Activated T-helper 17 cell treated with anti-CD3 and anti-CD28 coated beads, Interleukin-2, amount 50 U/mL, for 72 hours (primary cell): ENCODE results near the gene GIT2. TPM values are rescaled to one million over a fixed set of nuclear protein-coding genes. Genes with fewer than 3 reads are reported as not detected.
A peak's percentile ranks its signal among the peaks of the same experiment; 100 is the strongest.
"Not testable (repeated sequence)": the region's sequence is repeated elsewhere in the genome, so short reads cannot be mapped to it uniquely, and the experiment has no call there.

Source experiments
- ATAC-seq: fragments of 150-1000 bp; cut with Tn5 transposase; replicated peaks from 2 replicates; pipeline ENCODE4 v1.10.0; 2021; ENCODE audit warnings: mild to moderate bottlenecking, moderate library complexity
- H3K27ac Mint-ChIP-seq: one replicate; pipeline ENCODE4 v1.8.0; 2022; ENCODE audit warnings: mixed read lengths
- H3K27me3 Mint-ChIP-seq: one replicate; pipeline ENCODE4 v1.8.0; 2022; ENCODE audit warnings: mixed read lengths
- H3K36me3 Mint-ChIP-seq: one replicate; pipeline ENCODE4 v1.8.0; 2022; ENCODE audit warnings: low read depth, mild to moderate bottlenecking, mixed read lengths
- H3K4me1 Mint-ChIP-seq: one replicate; pipeline ENCODE4 v1.8.0; 2022; ENCODE audit warnings: mixed read lengths
- H3K4me3 Mint-ChIP-seq: one replicate; pipeline ENCODE4 v1.8.0; 2022; ENCODE audit warnings: mild to moderate bottlenecking, mixed read lengths
- H3K9me3 Mint-ChIP-seq: one replicate; pipeline ENCODE4 v1.8.0; 2022; ENCODE audit warnings: mixed read lengths
- total RNA-seq, 2 donors: library from RNA; stranded (reverse); gene quantifications; one replicate each; pipeline ENCODE4 v1.2.3, GENCODE V29; 2022

The GIT2 gene
- total RNA-seq, 2 donors from 2014 or later = 70.8 to 75.2 TPM

DNA sequence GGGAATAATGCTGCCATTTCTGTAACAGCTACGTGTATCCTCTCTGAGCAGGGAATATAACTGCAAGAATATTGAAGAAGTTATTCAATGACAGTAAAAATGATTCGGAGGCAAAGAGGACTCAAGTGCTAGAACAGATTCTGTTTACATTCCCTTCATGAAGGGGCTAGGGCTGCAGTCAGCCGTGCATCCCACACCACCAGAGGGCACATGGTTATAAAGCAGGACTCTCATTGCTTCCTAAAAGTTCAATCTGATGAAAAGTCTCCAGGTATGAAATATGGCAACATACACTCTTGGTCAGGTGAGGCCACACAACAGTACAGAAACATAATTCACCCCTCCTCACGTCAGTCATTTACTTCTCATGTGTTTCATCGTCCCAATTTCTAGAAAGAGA lies 62.1 kb downstream of the GIT2 start:
- Mint-ChIP-seq H3K27ac (no peak overlapping the region), H3K36me3 (peaks cover 96% of the 10 kb centered on the region), H3K4me1 (no peaks in the 10 kb centered on the region), H3K4me3 (no peak overlapping the region), H3K9me3 (no peaks in the 10 kb centered on the region), H3K27me3 (no peaks in the 10 kb centered on the region)
- no peak for ATAC-seq

DNA sequence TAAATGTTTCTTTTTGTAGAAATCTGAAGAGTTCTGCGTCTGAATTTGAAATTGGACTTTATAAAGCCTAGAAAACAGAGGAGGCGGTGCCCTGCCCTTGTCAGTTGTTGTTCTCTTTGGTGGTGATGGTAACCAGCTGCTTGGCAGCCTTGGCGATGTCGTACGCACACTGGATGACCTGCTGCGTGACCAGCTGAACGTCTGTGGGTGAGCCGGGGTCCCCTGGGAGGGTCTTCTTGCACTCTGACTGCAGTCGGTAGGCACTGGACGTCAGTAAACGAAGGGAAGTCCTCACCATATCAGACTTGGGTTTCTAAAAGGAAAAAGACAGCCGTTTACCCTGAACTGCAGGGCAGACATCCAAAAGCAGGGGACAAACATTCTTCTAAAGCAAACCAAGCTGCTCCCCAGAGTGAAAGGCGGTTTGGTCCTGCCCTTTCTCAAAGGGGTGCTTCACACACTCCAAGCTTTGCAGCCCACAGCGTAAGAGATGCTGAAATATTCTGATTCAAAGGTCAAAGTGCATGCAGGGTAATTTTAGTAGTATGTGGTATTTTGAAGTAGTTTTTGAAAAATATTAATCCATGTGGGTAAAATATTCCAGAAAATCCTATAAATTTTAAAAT lies 63.2 kb downstream of the GIT2 start:
- H3K9me3 Mint-ChIP-seq = no peaks in the 10 kb centered on the region
- no peaks in the 10 kb centered on the region for H3K27me3 Mint-ChIP-seq
- H3K4me3 Mint-ChIP-seq = no peak overlapping the region
- no peak for ATAC-seq
- peaks cover 85% of the 10 kb centered on the region for H3K36me3 Mint-ChIP-seq
- no peak overlapping the region for H3K27ac Mint-ChIP-seq
- H3K4me1 Mint-ChIP-seq = no peaks in the 10 kb centered on the region

DNA sequence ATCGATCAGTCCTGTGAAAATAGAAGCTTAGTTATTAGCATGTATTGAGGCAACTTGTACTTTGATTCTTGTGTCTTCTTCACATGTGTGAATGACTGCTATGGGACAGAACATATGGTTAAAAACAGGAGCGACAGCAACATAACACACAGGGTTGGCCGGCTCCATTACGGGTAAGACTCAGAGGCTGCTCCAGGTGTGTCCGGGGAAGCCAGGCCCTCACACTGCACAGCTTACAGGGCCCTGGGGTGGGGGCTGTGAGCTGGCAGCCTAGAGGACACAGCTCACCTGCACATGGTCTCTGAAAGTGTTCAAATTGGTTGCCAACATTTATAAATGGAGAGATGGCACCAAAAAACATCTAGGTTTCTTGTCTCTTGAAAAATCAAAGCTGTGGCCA lies 65.0 kb downstream of the GIT2 start:
- Mint-ChIP-seq H3K9me3 (no peaks in the 10 kb centered on the region), H3K4me3 (no peak overlapping the region), H3K36me3 (peaks cover 74% of the 10 kb centered on the region), H3K4me1 (no peaks in the 10 kb centered on the region), H3K27me3 (no peaks in the 10 kb centered on the region), H3K27ac (peak overlapping the region; percentile 29)
- no peak for ATAC-seq

DNA sequence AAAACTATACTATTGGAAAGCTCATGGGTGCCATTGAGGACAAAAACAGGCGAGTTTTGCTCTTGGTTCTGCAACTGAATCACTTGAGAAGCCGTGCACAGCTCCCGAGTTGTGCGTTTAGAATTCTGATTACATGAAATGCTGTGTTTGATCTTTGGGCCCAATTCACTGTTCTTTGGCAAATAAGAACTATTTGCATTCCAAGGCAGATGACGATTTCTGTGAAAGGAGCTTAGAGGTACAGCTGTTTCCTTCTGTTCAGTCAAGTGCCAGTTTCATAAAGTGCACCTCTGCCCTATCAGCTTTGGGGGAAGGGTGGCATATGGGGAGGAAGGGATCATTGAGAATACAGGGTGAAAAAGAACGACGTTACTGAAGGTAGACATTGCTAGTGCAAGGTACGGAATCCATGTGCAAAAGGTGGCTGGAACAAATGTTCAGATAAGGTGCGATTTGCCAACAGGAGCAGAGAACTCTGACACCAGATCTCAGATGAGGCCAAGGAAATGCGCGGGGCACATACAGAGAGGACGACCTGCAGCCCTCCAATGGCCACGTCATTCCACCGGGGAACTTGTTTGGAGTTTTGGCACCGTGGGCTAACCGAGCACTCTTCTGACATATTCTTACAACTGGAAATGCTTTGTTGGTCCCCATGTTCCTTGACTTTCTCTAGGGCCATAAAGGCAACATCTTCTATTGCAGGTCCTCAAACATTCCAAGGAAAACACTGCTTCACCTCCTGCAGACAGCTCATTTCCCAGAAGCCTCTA lies 66.0 kb downstream of the GIT2 start:
- no peak overlapping the region for H3K27ac Mint-ChIP-seq
- H3K4me1 Mint-ChIP-seq = no peaks in the 10 kb centered on the region
- peaks cover 65% of the 10 kb centered on the region for H3K36me3 Mint-ChIP-seq
- ATAC-seq = no peak
- no peak overlapping the region for H3K4me3 Mint-ChIP-seq
- no peaks in the 10 kb centered on the region for H3K9me3 Mint-ChIP-seq
- H3K27me3 Mint-ChIP-seq = no peaks in the 10 kb centered on the region

DNA sequence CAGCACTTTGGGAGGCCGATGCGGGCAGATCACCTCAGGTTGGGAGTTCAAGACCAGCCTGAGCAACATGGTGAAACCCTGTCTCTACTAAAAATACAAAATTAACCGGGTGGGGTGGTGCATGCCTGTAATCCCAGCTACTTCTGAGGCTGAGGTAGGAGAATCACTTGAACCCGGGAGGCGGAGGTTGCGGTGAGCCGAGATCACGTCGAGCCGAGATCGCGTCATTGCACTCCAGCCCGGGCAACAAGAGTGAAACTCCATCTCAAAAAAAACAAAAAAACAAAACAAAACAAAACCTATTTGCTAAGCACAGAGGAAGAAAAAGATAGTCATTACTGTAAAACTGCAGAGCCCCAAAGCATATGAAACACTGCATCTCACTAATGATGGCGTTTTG lies 66.8 kb downstream of the GIT2 start:
- not testable (repeated sequence) for H3K27ac Mint-ChIP-seq, H3K4me3 Mint-ChIP-seq, H3K4me1 Mint-ChIP-seq, H3K27me3 Mint-ChIP-seq, H3K9me3 Mint-ChIP-seq, ATAC-seq
- peaks cover 62% of the 10 kb centered on the region for H3K36me3 Mint-ChIP-seq

DNA sequence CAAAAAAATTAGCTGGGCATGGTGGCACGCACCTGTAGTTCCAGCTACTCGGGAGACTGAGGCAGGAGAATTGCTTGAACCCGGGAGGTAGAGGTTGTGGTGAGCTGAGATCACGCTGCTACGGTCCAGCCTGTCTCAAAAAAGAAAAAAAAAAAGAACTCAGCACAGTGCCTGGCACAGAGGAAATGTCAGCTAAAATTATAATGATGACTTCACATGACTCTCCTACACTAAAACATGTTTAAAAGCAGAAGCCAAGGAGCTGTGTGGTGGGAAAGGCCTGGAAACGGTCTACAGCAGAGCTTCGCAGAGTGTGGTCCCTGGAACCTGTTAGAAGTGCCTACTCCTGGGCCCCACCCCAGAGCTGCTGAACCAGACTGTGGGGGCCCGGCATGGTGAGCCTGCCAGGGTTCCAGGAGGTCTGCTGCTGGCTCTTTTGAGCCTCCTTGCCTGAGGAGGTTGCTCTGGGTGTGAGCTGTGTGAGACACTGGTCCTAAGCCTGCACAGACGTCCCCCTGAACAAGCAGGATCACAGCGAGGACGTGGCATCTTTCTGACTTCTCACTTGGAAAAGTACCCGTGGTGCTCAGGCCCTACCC lies 68.0 kb downstream of the GIT2 start:
- no peaks in the 10 kb centered on the region for H3K27me3 Mint-ChIP-seq
- peak overlapping the region; percentile 68 for H3K27ac Mint-ChIP-seq
- H3K9me3 Mint-ChIP-seq = no peaks in the 10 kb centered on the region
- peaks cover 52% of the 10 kb centered on the region for H3K36me3 Mint-ChIP-seq
- no peak overlapping the region for H3K4me3 Mint-ChIP-seq
- no peaks in the 10 kb centered on the region for H3K4me1 Mint-ChIP-seq
- ATAC-seq = no peak

DNA sequence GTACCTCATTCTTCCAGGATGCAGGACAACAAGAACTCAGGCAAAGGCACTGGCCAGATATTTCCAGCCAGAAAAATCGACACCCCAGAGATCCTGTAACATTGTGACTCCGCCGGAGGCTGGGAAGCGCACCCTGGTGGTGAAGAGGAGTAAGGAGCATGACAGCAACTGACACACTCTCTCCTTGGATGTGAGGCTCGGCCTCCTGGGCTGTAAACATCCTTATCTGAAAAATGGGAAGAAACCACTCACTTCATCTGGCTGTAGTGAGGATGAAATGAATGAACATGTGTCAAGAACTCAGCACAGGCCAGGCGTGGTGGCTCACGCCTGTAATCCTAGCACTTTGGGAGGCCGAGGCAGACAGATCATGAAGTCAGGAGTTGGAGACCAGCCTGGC lies 68.5 kb downstream of the GIT2 start:
- ATAC-seq = peak; percentile 64
- H3K4me1 Mint-ChIP-seq = no peaks in the 10 kb centered on the region
- H3K36me3 Mint-ChIP-seq = peaks cover 46% of the 10 kb centered on the region
- no peak overlapping the region for H3K4me3 Mint-ChIP-seq
- H3K9me3 Mint-ChIP-seq = no peaks in the 10 kb centered on the region
- peak overlapping the region; percentile 68 for H3K27ac Mint-ChIP-seq
- H3K27me3 Mint-ChIP-seq = no peaks in the 10 kb centered on the region

DNA sequence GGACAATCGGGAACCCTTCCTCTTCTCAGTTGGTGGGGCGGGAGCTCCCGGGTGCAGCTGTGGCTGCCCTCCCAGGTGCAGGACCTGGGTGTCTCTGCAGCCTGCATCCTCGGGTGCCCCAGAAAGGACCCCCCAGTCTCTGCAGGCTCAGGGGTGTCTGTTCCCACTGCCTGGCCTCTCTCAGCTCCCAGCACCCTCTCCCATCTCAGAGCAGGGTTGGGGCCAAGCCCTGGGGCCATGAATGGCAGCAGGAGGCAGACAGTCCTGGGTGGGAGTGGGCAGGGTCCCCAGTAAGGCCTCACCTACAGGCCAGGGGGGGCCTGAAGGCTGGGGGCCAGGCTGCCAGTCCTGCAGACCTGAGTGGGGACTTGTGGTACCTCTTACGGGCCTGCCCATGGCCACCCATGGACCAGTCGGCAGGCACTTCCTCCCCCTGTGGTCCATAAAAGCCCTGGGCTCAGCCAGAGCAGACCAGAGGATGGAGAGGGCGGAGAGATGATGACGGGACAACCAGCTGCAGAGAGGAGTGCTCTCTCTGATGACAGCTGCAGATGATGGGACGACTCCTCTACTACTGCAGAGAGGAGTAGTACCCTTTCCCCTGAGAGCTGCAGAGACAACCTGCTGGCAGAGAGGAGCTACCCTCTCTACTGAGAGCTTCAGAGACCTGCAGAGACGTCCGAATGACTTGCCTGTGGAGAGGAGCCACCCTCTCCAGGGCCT lies 69.5 kb downstream of the GIT2 start:
- Mint-ChIP-seq H3K4me3 (no peak overlapping the region), H3K27ac (no peak overlapping the region), H3K9me3 (no peaks in the 10 kb centered on the region), H3K4me1 (no peaks in the 10 kb centered on the region), H3K27me3 (no peaks in the 10 kb centered on the region), H3K36me3 (peaks cover 38% of the 10 kb centered on the region)
- no peak for ATAC-seq

DNA sequence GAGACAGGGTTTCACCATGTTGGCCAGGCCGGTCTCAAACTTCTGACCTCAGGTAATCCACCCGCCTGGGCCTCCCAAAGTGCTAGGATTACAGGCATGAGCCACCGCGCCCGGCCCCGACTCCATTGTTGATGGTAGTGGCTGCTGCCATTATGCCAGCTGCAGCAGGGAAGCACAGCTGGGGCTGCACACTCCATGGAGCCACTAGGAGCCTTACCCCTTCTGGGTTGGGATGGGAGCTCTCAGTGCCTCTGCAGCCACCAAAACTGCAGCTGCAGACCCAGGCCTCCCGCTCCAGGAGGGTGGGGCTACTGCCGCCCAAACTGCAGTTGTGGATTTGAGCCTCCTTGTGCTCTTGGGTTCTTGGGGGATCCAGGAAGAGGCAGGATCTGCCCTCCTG lies 70.2 kb downstream of the GIT2 start:
- Mint-ChIP-seq H3K4me3 (no peak overlapping the region), H3K9me3 (no peaks in the 10 kb centered on the region), H3K36me3 (peaks cover 38% of the 10 kb centered on the region), H3K27ac (no peak overlapping the region), H3K4me1 (no peaks in the 10 kb centered on the region), H3K27me3 (no peaks in the 10 kb centered on the region)
- no peak for ATAC-seq

DNA sequence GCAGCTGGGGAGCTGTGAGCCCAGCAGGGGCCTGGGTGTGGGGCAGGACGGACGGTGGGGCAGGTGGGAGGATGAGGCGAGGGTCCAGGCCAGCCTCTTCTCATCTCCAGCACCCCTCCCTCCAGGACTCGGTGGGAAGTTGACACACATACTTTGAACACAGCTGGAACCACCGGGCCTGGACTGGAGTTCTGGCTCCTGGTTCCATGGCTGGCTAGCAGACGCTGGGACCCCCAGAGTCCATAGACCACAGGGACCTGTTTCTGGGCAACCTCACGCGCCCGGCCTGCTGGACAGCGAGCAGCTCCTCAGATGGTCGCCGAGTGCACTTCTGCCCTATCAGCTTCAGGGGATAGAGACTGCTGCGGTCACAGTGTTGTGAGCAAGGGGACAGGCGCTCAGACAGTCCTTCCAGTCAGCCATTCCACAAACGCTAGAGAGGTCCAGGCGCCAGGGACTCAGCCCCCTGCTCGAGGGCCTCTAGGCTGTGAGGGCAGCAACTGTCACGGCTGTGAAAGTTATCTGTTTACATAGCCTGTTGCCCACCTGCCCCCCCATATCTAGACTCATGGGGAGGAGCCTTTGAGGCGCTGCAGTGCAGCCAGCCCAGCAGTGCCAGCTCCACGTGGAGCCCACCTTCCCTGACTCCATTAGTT lies 70.9 kb downstream of the GIT2 start:
- no peak overlapping the region for H3K4me3 Mint-ChIP-seq
- no peaks in the 10 kb centered on the region for H3K27me3 Mint-ChIP-seq
- no peaks in the 10 kb centered on the region for H3K9me3 Mint-ChIP-seq
- no peaks in the 10 kb centered on the region for H3K4me1 Mint-ChIP-seq
- H3K27ac Mint-ChIP-seq = peak overlapping the region; percentile 44
- no peak for ATAC-seq
- peaks cover 40% of the 10 kb centered on the region for H3K36me3 Mint-ChIP-seq

DNA sequence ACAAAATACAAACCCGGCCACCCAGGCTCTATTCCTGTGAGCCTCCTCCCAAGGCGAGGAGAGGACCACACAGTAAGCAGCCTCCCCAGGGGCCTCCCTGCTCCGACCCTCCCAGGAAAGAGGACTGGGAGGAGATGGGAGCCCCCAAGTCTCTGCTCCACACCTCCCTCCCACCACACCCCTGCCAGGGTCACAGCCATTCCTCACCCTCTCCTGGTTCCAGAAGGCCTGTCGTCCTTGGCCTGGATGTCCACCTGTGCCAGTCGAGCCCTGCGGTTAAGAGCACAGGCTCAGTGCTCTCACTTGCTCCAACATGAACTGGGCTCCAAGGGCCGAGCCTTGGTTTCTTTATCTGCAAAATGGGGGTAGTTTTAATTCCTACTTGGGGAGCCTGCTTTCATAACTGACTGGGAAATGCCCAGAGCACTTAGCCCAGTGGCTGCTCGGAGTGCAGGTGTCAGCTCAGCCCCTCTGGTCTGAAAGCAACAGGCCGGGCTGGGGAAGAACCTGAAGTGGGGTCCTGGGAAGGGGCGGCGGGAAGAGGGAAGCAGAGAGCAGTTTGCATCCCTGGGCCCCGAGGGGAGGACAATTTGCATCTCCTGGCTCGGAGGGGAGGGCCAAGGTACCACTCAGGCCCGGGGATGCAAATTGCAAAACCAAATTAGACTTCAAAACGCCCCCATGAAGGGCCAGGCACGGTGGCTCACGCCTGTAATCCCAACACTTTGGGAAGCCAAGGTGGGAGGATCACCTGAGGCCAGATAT lies 72.5 kb downstream of the GIT2 start:
- Mint-ChIP-seq H3K4me3 (no peak overlapping the region), H3K9me3 (no peaks in the 10 kb centered on the region), H3K27me3 (no peaks in the 10 kb centered on the region), H3K27ac (peak overlapping the region; percentile 47), H3K4me1 (no peaks in the 10 kb centered on the region), H3K36me3 (peaks cover 43% of the 10 kb centered on the region)
- ATAC-seq = no peak

DNA sequence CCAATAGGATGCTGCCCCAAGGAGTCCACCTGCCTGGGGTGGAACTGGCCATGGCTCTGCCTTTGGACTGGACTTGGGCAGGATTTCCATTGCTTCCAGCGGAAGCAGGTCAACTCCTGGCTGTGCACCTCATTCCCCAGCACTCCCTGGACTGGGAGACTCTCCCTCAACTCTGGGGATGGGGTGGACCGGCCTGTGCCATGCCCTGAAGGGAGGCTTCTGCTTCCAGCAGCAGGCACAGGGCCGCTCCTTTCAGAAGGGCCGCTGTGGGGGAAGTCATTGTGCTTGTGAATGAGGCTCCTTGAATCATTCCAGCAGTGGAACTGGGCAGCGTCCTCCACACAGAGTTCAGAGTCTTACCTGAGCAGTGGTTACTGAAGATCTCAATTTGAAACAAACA lies 73.1 kb downstream of the GIT2 start:
- peaks cover 49% of the 10 kb centered on the region for H3K36me3 Mint-ChIP-seq
- H3K4me3 Mint-ChIP-seq = no peak overlapping the region
- H3K9me3 Mint-ChIP-seq = no peaks in the 10 kb centered on the region
- no peaks in the 10 kb centered on the region for H3K4me1 Mint-ChIP-seq
- H3K27ac Mint-ChIP-seq = peak overlapping the region; percentile 47
- no peaks in the 10 kb centered on the region for H3K27me3 Mint-ChIP-seq
- no peak for ATAC-seq

DNA sequence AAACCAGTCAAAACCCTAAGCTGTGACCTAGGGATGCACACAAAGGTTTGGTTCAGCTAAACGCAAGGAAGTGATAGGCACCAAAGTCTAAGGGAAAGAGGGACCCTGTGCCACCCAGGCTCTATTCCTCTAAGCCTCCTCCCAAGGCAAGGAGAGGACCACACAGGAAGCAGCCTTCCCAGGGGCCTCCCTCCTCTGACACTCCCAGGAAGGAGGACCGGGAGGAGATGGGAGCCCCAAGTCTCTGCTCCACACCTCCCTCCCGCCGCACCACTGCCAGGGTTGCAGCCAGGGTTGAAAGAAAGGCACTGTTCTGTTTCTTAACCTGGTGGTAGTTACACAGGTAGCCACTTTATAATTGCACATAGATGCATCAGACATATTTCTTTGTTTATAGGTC lies 74.2 kb downstream of the GIT2 start:
- no peak overlapping the region for H3K4me3 Mint-ChIP-seq
- H3K9me3 Mint-ChIP-seq = no peaks in the 10 kb centered on the region
- no peaks in the 10 kb centered on the region for H3K27me3 Mint-ChIP-seq
- H3K36me3 Mint-ChIP-seq = peaks cover 52% of the 10 kb centered on the region
- H3K27ac Mint-ChIP-seq = no peak overlapping the region
- ATAC-seq = no peak
- no peaks in the 10 kb centered on the region for H3K4me1 Mint-ChIP-seq
